M059J (cell line): ENCODE data around the gene FLT3. TPM values are rescaled to one million over a fixed set of nuclear protein-coding genes. Genes with fewer than 3 reads are reported as not detected.

Experiments used
- DNase-seq: peaks from one replicate; pipeline ENCODE4 v3.0.0-alpha.2; 2012; ENCODE audit warnings: low read depth
- total RNA-seq: library from RNA; depleted of rRNA; stranded (reverse); fragments of >200 nt; shearing (Covaris generic); gene quantifications from 2 replicates; pipeline ENCODE4 v1.2.3, GENCODE V29; 2014

The FLT3 gene
- total RNA-seq, 1 experiment from 2014 or later: 0.12 TPM

DNA sequence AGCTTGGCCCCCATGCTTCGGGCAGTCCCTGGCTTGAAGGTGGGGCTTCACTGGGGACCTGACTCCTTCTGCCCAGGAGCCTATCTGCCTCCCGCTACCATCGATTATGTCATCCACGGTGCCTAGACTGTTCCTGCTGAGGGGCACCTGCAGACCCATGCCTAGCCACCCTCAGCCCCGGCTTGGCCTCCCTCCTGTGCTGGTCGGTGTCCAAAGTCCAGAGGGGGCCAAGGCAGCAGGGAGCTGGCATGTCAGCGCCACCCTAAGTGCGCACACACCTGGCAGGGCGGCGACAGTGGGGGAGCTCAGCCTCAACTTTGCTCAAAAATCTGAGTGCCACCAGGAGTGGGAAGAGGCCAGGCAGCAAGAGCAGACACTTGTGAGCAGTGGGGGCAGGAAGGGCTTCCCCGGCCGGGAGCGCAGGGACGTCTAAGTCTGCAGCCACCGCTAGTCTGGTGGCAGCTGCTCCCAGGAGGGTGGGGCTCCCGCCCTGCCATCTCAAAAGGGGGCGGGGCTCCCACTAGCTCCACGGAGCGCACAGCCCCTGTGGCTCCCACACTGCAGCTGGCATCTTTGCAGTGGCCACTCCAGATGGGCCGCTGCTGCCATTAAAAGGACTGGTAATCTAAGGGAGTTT is 98.4 kb downstream of the FLT3 start:
- no peak for DNase-seq

- no peak for DNase-seq
Measured at GRCh38 chr13:28001049-28001448, 99.3 kb downstream of the FLT3 start.

DNA sequence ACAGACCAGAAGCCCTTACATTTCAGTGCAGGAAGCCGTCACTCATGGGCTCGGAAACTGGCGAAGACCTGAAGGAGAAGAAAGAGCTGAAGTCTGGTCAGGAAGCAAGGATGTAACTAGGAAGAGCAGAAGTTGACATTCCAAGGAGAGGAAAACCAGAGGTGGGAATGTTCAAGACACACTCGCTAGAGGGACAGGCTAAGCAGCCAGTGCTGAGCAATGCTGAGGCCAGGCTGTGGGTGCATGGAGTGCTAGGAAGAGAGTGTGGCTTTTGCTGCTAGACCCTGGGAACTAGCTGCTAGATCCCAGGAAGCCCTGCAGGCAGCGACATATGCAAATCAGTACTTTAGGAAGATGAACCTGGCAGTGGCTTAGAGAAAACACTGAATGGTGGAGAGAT is 99.8 kb downstream of the FLT3 start:
- peak; percentile 13 for DNase-seq

DNA sequence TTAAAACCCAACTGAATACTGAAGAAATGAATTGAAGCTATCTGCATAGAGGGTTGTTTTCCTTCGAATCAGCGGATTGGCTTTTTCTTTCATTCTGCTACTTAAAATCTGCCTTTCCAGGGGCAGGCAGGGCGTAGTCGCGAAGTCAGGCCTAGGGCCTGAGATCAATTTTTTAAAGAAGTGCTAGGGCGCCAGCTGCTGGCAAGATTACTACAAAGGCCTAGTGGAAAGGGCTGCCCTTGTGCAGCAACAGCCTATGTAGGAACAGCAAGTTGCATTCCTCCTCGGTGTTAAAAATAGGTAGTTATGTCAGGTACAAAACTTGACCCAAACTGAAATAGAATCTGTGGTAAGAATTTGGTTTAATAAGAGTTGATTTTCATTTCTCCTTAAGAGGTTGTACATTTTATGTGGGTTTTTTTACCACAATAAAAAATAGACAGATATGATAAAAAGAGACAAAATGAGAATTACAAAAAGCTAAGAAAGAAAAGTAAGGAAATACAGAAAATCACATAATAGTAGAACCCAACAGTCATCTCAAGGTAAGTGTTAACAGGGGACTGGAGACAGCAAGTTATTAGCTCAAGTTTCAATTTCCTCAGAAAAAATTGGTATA is 102.4 kb downstream of the FLT3 start:
- peak; percentile 24 for DNase-seq

- DNase-seq: no peak
Measured at GRCh38 chr13:27991881-27992280, 108.5 kb downstream of the FLT3 start.

- no peak for DNase-seq
Measured at GRCh38 chr13:27988520-27988919, 111.9 kb downstream of the FLT3 start, which contains the start of gene URAD. Gene URAD (minus strand): TSS chr13:27988693. CDS start chr13:27988637, 56 bp downstream.

GRCh38 chr13:27985600-27985999 is 114.8 kb downstream of the FLT3 start:
- DNase-seq: no peak

DNA sequence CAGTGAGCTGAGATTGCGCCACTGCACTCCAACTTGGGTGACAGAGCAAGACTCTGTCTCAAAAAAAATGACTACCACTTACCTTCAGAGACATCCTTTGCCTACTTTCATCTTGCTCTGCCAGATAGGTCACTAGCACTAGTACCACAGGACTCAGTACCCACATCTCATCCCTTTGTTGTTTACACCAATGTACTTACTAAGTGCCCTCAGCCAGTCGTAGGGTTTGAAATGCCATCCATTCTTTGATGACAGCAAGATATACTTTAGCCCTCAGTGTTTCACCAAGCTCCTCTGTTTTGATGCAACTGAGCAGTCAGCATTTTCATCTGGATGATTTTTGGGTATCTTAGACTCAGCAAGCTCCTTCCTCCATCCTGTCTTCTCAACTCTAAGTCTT is 118.0 kb downstream of the FLT3 start:
- DNase-seq: no peak

- DNase-seq: no peak
Measured at GRCh38 chr13:27981006-27981708, 119.2 kb downstream of the FLT3 start.

- DNase-seq: no peak
Measured at GRCh38 chr13:27980280-27980998, 119.9 kb downstream of the FLT3 start.

- no peak for DNase-seq
Measured at GRCh38 chr13:27979765-27980279, 120.6 kb downstream of the FLT3 start.

GRCh38 chr13:27979001-27979643 is 121.3 kb downstream of the FLT3 start:
- no peak for DNase-seq

DNA sequence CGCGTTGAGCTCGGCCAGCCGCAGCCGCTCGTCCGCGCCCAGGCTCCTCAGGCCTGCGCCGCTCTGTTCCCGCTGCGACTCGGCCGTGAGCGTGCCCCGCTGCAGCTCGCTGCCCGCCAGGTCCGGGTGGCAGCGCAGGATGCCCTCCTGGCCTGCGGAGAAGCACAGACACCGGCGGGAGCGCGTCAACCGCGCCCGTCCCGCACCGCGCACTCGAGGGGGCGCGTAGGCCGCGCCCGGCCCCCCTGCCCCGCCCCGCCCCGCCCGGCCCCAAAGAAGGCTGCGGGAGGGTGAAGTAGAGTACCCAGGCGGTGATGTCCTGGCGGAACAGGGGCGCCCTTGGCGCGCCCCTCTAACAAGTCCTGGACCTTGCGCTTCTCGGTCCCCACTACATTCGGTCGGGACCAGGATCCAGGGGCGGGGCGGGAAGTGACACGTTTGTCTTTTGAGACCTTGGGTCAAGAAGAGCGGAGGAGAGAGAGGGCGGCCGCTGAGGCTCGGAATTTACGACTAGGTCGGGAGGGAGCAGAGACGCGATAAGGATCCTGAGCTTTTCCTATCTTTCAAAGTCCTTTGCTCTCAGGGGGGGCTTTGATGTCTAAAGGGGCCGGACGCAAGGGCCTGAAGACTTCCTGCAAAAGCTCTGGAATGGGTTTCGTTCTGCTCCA is 121.9 kb downstream of the FLT3 start:
- DNase-seq: no peak

GRCh38 chr13:27977476-27978300 is 122.7 kb downstream of the FLT3 start:
- DNase-seq: no peak

GRCh38 chr13:27976362-27977091 is 123.8 kb downstream of the FLT3 start:
- no peak for DNase-seq

DNA sequence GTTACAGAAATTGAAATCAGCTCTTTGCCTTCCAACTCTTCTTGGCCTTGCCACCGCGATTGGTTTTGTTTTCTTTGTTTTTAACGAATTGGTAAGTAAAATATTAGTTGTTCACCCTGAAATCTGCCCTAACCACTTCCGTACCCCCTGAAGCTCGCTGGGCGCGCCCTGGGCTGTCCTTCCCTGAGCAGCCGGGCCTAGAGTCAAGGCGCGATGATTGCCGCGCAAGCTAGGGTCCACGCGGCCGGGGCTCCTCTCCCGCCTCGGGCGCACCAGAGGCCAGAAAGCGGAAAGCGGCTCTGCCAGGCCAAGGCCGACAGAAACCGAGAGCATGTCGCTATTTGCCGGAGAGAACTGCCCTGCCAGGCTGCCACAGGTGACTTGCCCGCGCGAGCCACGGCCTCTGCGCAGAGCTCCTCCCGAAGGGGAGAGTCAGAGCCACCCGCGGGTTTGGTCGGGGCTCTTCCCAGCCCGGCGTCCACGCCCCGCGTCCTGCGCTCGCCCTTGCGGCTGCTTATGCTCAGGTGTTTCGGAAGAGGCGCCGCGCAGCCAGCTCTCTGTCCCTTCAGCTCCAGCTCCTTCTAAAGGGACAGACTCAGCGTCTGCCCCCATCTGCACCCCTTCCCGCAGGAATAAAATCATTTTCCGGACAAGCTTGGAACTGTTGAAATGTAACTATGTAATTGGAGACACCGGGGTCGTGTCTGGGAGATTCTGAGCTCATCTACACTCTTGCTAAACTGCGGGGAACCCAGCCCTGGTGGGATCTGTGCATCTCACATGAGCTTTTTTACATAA is 124.6 kb downstream of the FLT3 start:
- no peak for DNase-seq

DNA sequence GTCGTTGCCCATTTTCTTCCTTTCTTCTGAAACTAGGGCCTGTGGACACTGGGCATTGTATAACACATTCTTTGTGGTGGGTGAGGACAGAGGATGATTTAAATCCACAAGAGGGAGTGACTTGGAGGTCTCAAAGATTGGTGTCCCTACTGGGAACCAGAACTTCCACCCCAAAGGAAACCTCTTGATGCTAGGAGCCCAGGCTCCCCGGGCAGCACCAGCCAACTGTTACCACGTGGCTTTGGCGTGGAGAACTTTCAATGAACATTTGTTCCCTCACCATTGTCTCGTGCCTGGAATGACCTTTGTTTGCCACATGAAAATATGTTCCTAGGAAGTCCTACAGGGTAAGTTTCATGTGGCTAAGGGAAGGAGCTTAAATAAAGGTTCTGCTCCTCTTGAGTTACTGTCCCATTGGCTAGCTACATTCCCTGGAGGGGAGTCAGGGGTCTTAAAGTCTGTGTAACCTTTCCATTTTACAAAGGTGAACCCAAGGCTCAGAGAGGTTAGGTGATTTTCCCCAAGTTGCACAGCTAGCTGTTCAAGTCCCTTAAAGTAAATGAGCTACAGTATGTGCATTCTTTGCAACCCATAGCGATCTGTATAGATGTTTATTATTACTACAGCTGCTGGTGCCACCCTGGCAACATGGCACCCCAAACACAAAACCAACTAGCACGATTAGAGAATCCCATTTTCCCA is 126.3 kb downstream of the FLT3 start:
- no peak for DNase-seq

DNA sequence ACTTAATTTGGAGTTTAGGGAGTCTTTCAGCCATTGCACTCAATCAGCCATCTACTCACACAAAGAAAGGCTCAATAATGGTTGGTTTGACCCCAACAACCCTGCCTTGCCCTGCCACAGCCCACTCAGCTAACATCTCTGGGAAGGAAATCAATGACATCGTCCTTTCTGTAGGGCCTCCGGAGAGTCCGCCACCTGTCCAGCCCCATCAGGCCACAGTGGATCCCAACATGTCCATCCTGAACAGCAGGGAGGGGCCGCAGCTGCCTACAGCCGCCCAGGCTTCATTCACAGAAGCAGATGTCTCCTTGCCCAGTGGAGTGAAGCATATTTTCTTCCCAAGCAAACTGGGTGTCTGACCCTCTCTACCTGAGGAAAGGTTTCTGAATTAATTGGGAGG is 127.1 kb downstream of the FLT3 start:
- DNase-seq: no peak
